ENCODE data around the gene VSTM4.

Gene VSTM4

DNA sequence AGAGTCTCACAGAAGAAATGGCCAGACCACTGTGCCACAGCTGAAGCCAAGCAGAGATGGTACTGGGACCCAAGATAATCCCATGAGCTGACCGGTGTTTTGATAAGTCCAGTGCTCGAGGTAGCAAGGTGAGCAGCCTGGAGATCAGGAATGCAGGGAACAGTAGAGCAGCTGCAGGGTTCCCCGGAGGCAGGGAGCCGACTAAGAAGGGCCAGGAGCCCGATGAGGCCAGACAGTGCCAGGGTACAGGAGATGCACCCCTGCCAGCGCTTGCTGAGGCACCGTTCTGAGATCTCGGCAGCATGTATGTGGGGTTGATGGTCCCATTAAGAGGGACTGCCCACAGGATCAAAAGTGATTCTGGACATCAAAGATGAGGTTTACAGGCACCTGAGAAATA is 47.1 kb downstream of the VSTM4 start:
- no peak for DNase-seq

DNA sequence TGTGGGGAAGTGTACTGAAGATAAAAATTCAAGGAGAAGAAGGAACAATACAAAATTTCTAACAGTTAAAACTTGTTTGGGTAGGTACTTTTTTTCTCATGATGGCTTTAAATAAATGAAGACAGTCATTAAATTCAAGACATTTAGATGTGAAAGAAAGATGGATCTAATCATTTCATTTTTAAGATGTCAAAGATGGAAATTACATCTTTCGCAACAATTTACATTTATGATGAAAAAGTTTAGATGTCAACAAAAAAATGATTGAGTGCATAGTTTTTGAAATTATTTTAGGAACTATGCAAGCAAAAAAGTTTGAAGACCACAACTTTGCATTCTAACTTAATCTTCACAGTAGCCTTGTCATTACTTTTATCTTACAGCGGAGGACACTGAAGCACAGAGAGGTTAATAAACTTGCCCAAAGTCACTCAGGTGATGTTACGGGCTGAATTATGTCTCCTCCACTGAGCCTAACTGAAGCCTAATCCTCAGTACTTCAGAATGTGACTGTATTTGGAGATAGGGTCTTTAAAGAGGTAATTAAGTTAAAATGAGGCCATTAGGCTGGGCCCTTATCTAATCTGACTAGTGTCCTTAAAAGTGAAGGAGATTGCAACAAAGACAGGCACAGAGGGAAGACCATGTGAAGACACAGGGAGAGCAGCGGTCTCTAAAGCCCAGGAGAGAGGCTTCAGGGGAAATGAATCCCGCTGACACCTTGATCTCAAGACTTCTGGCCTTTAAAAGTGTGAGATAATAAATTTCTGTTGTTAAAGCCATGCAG is 48.2 kb downstream of the VSTM4 start:
- no peak for DNase-seq

DNA sequence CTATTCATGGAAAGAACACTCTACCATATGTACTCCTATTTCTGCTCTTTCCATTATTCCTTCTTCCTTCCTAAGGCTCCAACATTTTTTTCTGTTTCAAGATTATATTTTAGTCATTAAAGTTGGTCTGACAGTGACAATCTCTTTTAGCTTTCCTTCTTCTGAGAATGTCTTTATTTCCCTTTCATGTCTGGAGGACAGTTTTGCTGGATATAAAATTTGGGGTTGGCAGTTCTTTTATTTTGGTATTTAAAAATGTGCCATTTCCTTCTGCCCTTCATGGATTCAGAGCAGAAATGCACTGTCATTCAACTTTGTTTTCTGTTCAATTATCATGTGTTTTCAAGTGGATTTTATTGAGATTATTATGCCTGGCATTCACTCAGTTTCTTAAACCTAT is 53.1 kb downstream of the VSTM4 start:
- DNase-seq: no peak

DNA sequence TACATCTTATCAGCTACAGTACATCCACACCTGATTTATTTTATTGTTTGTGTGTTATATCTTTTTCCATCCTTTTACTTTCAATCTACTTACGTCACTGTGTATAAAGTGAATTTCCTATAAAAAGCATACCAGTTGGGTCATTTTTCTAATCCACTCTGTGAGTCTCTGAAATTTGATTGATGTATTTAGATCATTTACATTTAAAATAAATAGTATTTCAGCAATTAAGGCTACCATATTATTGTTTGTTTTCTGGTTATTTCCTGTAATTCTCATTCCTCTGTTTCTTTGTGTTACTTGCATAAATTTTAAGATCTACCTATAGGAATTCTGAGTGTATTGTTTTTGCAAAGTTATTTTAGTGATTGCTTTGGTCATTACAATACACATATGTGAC is 53.7 kb downstream of the VSTM4 start:
- DNase-seq: no peak

DNA sequence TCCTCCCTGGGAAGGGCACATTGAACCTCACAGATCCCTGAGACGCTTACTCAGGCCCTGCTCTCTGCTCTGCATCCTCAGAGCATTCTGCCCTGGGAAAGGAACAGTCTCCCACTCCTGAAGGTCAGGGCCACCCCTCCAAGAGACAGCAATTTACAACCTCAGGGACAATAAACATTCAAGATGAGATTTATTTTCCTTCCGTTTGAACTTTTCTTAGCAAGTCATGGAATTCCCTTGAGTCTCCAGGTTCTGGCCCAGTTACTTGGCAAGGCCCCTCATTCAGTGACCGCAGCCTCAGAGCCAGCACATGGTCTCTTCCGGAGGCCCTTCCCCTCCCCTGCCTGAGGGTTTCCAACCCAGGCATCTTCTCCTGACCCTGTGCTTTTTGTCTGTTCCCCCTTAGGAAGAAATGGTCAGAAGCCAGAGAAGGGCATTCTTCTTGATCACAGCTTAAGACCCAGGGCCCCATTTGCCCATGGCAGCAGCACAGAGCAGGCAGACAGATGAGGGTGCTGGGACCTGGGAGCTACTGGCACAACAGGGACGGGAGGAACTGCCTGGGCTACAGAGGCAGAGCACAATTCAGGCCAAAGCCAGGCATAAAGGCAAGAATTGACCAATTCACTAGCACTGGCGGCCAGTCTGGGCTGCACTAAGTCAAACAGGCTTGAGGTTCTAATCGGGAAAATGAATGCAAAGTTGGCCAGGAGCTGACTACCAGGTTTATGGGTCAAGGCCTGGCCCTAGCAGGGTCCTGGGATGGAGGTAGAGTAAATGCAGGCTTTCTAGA is 56.7 kb downstream of the VSTM4 start:
- DNase-seq: no peak

DNA sequence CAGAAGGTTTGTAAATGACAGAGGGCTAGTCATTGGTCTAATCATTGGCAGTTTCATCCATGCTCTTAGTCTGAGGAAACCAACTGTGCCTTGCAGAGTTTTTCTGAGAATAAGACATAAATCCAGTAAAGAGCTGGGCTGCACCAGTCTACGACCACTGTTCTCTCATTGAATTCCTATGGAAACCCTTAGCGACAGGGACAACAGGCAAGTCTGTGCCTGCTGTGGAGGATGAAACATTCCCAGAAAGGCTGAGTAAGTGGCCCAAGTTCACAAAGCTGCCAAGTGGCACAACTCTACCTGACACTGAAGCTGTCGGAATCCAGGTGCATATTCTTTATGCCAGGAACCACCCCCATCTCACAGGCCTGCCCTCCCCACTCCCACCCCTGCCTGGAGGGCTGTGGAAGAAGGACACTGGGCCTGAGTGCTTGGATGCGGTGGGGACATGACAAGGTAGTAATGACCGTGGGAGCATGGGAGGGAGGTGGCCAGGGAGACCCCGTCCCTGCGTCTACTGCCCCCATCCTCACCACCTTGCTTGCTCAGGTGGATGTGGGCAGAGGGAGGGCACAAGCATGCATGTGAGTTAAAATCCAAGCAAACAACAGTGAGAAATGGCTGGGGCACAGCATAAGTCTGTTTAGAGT is 58.0 kb downstream of the VSTM4 start:
- no peak for DNase-seq

DNA sequence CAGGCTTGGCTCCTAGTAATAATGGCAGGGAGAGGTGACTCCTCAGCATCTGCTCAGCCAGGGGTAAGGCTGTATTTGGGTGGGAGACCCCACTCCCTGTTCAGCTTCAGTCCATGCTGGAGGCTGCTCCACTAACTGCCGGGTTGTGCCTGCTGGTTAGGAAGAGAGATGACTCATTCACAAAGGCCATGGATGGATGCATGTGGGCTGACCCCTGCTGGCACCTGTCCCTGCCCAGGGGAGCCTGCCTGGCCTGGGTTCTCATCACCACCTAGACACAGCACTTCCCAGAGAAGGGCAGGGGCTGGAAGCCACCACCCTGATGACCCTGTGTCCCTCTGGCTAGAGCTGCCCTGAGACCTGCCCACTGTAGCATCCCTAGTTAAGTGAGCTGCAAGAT is 59.0 kb downstream of the VSTM4 start:
- no peak for DNase-seq

DNA sequence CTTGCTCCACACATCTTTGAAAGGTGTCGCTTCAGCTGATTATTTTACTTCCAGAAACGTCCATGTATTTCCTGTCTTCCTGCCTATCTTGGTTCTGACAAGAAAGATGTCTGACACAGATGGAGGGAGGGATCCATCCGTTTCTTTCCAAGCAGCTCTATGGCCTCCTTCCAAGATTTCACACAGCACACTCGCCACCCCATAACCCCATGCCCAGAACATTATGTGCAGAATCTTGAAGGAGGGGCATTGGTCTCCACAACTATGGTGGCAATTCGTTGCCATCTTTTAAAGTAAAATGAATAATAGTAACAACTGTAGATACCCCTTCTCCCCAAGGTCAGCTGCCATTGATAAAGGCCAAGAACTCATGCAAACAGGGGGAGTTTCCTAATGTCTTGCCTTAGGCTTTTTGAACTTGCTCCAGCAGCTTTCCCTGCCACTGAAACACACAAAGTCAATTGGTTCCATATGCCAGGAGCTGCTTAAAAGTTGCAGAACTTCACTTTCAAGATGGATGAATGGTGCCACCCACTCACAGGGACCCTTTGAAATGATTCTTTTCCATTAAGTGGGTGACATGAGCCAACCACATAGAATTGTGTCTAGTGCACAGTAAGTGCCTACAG is 60.0 kb downstream of the VSTM4 start:
- no peak for DNase-seq

DNA sequence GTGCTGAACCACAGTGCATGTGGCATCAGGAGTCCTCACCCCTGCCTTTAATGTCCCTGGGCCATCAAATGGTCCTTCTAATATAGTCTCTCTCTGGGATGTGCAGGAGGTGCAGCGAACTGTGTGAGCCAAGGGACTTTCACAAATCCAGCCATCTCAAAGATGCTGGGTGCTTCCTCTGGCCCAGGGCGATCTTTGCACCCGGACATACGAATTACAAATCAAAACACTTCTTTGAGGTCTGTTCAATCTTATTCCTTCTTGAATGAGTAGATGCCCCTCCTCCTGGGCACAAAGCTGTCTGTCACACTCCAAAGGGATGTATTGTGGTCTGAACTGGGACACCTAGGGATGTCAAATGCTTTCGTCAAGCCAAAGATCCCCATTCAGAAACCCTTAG is 60.6 kb downstream of the VSTM4 start:
- no peak for DNase-seq

DNA sequence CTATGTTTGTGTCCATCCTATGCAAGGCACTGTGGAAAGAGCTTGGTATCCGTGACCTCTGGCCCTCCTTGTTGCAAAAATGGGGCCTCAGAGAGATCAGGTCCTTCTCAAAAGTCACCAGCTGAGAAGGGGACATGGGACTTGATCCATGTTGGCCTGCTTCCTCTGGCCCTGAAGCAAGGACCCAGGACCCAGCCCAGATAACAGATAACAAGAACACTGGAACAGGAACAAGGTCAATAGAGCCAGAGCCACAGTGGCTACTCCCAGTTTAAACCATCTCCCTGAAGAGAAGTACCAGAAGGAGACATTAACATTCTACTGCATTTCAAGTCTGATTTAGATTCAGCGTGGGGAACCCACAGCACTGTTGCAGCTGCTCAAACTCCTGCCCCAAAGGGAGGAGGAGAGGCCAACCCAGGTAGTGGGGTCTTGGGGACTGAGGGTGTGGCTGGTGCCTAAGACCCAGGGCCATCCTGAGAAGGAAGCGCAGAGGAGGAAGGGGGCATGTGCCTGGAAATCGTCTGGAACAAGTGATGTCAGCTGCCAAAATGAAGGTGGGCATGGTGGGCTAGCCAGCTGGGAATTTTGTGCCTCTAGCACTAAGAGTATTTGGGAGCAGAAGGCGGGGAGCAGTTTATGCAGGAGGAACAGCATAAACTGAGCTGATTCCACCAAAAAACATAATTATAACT is 61.2 kb downstream of the VSTM4 start:
- no peak for DNase-seq

DNA sequence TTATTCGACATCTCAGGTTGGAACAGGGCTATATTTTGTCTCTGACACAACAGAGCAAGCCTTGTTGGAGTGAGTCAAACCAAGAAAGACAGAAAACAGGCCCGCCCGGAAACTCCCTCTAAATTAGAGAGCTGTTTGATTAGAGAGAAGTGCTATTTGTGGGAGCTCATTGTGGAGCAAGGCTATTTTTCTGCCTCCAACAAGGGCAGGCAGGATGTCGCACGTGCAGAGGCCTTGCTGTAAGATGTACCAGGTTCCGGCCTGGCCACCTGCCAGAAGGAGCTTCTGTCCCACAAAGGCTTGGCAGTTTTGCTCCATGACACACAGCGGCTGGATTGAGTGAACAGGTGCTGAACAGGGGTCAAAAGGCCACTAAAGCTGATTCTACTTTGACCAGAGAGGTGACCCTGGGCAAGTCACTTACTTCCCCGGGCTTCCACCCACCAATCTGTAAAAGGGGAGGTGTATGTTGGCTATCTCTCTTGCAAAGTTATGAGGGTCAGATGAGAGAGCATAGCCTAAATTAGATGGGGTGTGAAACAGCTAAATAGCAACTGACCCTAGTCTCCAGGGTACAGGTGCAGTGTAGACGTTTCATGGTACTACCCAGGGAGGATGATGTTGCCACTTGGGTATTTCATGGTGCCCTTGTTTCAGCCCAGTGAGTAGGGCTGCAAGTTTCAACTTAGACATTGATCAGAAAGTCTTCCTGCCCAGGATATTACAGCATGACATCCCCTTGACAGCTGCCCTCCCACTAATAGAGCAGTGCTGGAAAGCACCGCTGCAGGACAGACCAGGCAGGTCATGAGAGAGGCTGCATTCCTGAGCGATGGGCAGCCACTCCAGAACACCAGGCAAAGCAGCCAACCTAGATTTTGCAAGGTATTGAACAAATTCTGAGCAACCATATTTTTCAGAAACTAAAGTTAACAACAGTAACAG is 62.0 kb downstream of the VSTM4 start:
- no peak for DNase-seq

DNA sequence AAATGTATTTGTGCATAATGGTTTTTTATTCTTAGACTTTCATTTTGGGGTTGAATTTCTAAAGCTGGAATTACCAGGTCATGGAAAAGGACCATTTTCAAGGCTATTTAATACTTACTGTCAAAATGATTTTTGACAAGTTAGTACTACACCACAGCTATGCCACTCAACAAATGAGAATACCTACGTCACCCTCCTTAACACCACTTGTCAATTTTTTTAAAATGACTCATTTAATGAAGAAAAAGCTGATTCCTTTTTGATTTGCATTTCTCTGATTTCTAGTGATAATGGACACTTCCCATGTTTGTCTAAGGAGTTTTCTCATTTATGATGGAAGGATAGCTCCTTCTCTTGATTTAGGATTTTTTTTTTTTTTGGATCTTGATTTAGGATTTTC is 63.3 kb downstream of the VSTM4 start:
- no peak for DNase-seq

DNA sequence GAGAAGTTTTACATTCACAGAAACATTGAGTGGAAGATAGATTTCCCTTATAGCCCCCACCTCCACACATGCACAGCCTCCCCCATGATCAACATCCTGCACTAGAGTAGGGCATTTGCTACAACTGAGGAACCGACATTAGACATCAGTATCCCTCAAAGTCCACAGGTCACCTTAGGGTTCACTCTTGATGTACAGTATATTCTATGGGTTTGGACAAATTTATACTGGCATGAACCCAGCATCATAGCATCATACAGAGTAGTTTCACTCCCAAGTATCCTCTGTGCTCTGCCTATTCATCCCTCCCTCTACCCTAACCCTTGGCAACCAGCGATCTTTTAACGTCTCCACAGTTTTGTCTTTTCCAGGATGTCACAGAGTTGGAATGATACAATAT is 64.4 kb downstream of the VSTM4 start:
- DNase-seq: no peak

DNA sequence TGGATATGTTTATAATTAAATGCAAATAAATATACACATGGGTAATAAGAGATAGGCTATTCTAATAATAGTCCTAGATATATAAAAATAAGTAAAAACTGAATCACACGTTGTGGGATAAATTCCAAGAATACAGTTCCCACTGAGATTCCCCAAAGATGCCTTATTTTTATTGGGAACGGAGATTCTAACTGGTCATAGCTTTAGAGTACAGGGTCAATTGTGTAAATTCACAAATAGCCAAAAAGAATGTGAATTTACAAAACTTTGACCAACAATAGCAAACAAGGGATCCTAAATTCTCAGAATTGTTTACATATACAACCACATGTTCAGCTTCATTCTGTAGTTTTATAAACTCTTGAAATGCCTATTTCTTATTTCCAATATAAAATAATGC is 65.0 kb downstream of the VSTM4 start:
- no peak for DNase-seq

DNA sequence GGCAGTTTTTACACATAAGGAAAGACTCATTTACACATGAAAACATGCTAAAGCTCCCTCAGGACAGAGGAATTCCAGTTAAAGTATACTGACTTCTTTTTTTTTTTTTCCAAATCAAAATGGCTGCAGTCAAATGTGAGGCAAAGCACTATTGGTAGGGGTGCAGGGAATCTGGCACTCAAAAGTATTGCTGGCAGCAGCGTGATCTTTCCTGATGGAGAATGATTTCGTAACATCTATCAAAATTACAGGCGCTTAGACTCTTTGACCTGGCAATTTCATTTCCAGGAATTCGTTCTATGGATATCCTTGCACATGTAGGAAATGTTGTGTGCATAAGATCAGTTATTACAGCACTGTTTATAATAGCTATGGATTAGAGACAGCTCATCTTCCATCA is 65.7 kb downstream of the VSTM4 start:
- DNase-seq: no peak

DNA sequence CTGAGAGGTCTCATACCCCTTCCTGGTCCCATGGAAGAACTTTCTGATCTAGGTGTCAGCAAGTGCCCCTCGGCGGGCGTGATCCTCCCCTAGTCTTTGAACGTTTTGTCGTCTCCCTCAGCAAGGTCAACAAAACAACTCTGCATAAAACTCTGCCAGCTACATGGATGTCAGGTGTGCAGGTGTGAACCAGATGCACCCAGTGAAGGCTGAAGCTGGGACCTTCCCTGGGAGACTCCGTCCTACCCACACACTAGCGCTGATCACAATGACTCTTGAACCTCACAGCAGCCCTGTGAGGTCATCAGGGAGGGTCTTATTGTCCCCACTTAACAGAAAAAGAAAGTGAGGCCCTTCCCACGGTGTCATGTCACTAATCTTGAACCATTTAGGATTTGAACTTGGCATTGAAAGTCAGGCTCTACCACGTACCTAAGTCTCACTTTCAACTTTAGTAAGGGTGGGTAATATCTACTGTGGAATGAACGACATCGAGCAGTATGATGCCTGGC is 68.1 kb downstream of the VSTM4 start:
- DNase-seq: no peak

DNA sequence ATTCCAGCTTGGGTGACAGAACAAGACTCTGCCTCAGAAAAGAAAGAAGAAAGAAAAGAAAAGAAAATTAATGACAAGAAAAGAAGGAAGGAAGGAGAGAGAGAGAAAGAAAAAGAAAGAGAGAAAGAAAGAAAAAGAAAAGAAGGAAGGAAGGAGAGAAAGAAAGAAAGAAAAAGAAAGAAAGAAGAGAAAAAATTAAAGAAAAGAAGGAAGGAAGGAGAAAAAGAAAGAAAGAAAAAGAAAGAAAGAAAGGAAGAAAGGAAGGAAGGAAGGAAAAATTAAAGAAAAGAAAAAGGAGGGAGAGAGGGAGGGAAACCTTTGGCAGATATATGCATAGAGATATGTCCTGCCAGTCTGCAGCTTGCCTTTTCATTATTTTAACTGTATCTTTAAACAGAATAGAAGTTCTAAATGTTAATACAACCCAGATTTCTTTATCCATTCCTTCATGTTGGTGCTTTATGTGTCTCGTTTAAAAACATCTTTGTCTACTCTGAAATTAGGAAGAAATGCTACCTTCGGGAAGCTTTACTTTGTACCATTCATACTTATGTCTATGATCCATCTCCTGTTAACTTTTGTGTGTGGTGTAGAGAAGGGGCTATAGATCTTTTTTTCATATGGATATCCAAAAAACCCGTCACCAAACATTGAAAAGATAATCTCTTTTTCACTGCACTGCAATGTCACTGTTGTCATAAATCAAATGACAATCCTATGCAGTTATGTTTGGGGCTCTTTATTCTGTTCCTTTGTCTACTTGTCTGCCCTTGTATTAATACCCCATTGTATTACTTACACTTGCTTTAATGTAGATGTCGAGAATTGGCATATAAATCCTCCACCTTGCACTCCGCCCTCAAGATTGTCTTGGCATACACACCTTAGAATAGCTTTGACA is 70.8 kb downstream of the VSTM4 start:
- no peak for DNase-seq

DNA sequence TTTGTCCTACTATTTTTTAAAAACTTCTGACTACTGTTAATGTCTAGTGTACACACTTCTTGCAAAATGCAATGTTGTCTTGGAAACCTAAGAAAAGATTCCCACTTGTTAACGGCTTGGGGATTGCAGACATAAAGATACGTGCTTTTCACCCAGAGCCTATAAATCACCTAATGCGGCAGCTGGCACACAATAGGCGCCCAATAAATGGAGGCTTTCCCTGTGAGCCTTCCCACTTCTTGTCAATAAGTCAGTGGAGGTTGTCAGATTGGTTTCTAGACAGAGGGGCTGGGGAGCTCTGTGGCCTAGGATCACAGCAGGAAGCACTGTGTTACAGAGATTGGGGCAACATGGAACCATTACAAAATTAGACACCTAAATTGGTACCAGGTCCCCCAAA is 74.7 kb downstream of the VSTM4 start:
- no peak for DNase-seq

DNA sequence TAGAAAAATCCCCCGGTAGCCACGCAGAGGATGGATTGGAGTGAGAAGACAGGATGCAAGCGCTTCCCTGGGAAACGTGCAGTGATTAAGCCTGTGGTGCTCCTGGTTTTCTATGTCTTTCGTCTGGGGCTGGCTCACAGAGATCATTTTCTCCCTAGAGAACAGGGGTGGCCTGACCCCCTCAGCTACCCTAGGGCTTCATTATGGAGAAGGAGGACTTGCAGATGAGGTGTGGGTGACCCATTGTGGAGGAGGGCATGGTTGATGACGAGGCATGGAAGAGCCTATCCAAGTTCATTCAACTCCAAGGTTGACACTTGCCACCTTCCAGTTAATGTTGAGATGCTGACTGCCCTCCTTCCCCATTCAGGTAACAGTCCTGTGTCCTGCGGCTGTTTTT is 75.9 kb downstream of the VSTM4 start:
- no peak for DNase-seq

DNA sequence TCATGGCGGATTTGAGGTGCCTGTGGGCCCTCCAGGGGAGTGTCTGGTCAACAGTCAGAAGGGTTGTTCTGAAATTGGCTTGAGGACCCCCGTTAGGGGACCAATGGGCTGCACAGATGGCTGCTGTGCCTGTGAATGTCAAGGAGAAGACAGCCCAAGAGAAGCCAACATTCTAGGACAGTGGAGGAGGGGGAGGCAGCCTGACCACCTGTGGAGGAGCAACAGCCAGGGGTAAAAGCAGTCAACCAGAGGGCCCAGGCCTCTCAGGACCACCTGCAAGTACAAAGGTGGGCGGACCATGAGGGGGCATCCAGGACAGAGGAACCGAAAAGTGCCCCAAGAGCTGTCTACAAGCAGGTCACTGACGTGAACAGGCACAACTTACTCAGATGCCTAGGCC is 76.6 kb downstream of the VSTM4 start:
- DNase-seq: no peak

Measured in hematopoietic multipotent progenitor cell treated with erythropoietin and hydrocortisone succinate and interleukin-3 and kit ligand, for 4 days (in vitro differentiated cells).